Liver (tissue), 3 donors: Measurements from ENCODE around the gene ATP10B.

Source experiments
- ATF3 ChIP-seq: IDR thresholded peaks from 2 replicates; pipeline ENCODE4 v1.6.1; 2016; ENCODE audit warnings: antibody characterized with exemption
- CTCF ChIP-seq: fragments of 150-350 bp; IDR thresholded peaks from 2 replicates; pipeline ENCODE4 v1.5.1; 2017; ENCODE audit warnings: improper control_type of control experiment, low read depth, low read length; ENCODE audit not compliant: missing input control
- JUND ChIP-seq, 2 donors: IDR thresholded peaks; 2 replicates each; pipeline ENCODE4 v1.6.1; 2016; ENCODE audit warnings: antibody characterized with exemption in 2 of 2
- MAX ChIP-seq: IDR thresholded peaks from 2 replicates; pipeline ENCODE4 v1.6.1; 2016; ENCODE audit warnings: antibody characterized with exemption
- RAD21 ChIP-seq, 2 donors: IDR thresholded peaks; 2 replicates each; pipeline ENCODE4 v1.6.1; 2016; ENCODE audit warnings: antibody characterized with exemption in 2 of 2, mild to moderate bottlenecking in 2 of 2
- REST ChIP-seq: IDR thresholded peaks from 2 replicates; pipeline ENCODE4 v1.6.1; 2016; ENCODE audit warnings: antibody characterized with exemption, mild to moderate bottlenecking
- RXRA ChIP-seq, 2 donors: IDR thresholded peaks; 2 replicates each; pipeline ENCODE4 v1.6.1; 2017 to 2018; ENCODE audit warnings: antibody characterized with exemption in 2 of 2, mild to moderate bottlenecking in 1 of 2
- SP1 ChIP-seq: IDR thresholded peaks from 2 replicates; pipeline ENCODE4 v1.6.1; 2018; ENCODE audit warnings: antibody characterized with exemption, mild to moderate bottlenecking
- TAF1 ChIP-seq: conservative IDR thresholded peaks from 2 replicates; pipeline ENCODE4 v1.6.1; 2016; ENCODE audit warnings: antibody characterized with exemption, mild to moderate bottlenecking
- YY1 ChIP-seq: IDR thresholded peaks from 2 replicates; pipeline ENCODE4 v1.6.1; 2016; ENCODE audit warnings: antibody characterized with exemption, mild to moderate bottlenecking
- ZBTB33 ChIP-seq: IDR thresholded peaks from 2 replicates; pipeline ENCODE4 v1.6.1; 2016; ENCODE audit warnings: antibody characterized with exemption
- donor health status: healthy.
- donor health status: healthy.

- TF ChIP-seq TAF1 (no peak), RAD21 (IDR thresholded peaks at IDR 0.05) (no peak), JUND (IDR thresholded peaks at IDR 0.05) (no peak), CTCF (no peak), SP1 (no peak), YY1 (no peak), MAX (no peak), ATF3 (no peak), REST (no peak), RXRA (IDR thresholded peaks at IDR 0.05) (no peak), ZBTB33 (no peak)
Observed at GRCh38 chr5:160534125-160534524, 317.9 kb downstream of the ATP10B start.
